Coronary artery (tissue), 2 donors: ENCODE measurements around the gene PPP1R27.
A peak's percentile ranks its signal among the peaks of the same experiment; 100 is the strongest.

Source experiments
- DNase-seq: peaks from one replicate; pipeline ENCODE4 v3.0.0-alpha.2; 2017; ENCODE audit warnings: low spot score
- H3K27ac ChIP-seq, 2 donors: fragments of 200-600 bp; sonication (generic); one replicate each; pipeline ENCODE4 v1.5.1; 2016 to 2019
- H3K4me3 ChIP-seq: fragments of 200-600 bp; sonication (generic); 2 replicates; pipeline ENCODE4 v1.5.1; 2016; ENCODE audit warnings: mild to moderate bottlenecking, moderate library complexity
- TF ChIP-seq, protein P1 (sequence below): fragments of 200-600 bp; sonication (generic); IDR thresholded peaks from one replicate; pipeline ENCODE4 v1.5.1; 2019; ENCODE audit warnings: antibody characterized with exemption

Gene PPP1R27

DNA sequence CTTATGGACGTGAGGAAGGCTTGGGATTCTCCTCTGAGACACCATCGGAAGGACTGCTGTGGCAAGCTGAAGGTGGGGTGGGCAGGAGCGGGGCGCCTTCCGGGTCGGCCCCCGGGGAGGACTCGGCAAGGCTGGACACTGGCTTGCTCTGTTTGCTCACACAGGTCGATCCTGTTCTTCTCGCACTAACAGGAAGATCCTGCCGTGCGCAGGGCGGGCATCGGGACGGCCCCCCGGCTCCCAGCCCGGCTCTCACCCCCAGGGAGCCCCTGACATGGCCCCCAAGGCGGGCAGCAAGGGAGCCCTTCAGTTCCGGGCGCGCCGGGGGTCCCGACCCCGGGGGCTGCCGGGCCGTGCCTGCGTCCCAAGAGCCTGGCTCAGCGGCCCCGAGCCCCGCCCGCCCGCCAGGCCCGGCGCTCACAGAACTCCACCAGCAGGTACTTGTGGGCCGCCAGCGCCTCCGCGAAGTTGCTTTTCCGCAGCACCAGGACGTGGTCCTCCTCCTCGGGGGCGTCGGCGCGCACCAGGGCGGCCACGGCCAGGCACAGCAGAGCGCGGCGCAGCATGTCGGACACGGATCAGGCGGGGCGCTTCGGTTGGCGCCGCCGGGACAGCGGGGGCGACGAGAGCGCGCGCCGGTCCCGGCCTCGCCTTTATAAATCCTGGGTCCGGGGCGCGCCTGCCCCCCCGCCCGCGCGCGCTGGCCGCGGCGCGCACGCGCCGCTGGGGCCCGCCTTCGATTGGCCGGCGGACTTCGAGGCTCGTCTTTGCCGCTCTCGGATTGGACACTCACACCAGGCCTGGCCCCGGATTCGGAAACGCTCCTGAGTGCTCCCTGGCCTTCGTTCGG is 25.3 kb upstream of the PPP1R27 start, which contains the start of gene P4HB:
P4HB (minus strand) TSS at position 630 of the 850 bp plus-strand sequence; CDS start at position 566, 64 bp downstream.
- TF ChIP-seq, protein P1, sequence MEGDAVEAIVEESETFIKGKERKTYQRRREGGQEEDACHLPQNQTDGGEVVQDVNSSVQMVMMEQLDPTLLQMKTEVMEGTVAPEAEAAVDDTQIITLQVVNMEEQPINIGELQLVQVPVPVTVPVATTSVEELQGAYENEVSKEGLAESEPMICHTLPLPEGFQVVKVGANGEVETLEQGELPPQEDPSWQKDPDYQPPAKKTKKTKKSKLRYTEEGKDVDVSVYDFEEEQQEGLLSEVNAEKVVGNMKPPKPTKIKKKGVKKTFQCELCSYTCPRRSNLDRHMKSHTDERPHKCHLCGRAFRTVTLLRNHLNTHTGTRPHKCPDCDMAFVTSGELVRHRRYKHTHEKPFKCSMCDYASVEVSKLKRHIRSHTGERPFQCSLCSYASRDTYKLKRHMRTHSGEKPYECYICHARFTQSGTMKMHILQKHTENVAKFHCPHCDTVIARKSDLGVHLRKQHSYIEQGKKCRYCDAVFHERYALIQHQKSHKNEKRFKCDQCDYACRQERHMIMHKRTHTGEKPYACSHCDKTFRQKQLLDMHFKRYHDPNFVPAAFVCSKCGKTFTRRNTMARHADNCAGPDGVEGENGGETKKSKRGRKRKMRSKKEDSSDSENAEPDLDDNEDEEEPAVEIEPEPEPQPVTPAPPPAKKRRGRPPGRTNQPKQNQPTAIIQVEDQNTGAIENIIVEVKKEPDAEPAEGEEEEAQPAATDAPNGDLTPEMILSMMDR: no peak
- DNase-seq: no peak
- peak within 1 kb of the TSS; percentile 93 to 96 for H3K27ac ChIP-seq
- peak within 1 kb of the TSS; percentile 85 for H3K4me3 ChIP-seq

DNA sequence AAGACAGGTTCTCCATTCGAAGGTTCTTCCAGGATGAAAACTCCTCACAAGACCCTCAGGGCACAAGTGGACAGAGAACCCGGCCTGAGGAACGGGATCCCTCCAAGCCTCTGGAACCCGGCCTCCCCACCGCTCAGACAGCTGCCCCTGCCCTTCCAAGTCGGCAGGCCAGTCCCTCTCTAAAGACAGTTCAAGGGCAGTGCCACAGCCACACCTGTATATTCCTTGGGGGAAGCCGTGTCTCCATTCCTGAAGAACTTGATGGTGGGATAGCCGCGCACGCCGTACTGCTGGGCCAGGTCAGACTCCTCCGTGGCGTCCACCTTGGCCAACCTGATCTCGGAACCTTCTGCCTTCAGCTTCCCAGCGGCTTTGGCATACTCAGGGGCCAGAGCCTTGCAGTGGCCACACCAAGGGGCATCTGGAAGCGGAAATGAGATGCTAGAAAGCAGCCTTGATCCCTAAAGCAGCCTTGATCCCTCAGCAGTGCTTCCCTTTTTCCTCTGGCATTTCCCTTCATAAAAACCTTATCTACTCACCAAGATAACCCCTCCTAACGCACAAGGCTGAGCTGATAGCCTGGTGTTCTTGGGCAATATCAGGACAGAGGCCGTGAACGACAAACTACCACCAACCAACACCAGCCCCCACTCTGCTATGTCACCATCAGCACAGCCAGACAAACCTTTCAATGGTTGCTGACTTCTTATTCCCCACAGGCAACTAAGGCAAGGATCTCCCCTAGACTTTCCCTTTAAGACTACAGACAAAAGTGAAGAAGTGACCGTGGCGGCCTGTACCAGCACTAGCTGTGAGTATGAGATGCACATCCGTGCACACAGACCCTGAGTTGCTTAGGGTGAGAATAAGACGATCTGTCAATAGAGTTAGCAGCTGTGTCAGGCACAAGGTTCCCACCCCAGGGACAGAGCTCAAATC is 24.4 kb upstream of the PPP1R27 start:
- no peak for DNase-seq
- TF ChIP-seq, protein P1: no peak
- Histone ChIP-seq H3K27ac (peak overlapping the region; percentile 73 to 92), H3K4me3 (peak overlapping the region; percentile 85)

DNA sequence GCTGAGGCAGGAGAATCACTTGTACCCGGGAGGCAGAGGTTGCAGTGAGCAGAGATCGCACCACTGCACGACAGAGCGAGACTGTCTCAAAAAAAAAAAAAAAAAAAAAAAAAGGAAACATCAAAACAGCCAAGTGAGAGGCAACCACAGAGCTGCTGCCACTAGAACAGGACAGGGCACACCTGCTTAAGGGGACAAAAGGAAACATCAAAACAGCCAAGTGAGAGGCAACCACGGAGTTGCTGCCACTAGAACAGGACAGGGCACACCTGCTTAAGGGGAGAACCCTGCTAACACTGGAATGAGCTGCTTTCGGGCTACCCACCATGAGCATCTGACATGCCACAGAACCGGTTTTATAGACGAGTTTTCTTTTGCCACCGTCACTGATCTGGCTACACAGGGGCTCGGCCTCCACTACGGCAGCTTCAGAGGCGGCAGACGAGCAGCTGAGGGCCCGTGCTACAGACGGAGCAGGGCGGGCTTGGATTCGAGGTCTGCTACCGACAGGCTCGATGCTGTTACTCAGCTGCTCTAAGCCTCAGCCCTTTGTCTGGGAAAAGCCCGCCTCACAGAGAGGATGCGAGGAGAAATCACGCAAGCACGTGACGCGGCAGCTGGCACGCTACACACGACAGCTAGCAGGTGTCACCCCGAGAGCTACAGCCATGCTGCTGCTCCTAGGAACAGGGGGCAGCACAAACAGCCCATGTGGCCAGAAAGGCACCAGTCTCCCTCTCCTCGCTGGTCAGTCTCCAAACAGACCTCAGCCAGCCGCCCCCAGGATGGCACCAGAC is 23.5 kb upstream of the PPP1R27 start:
- DNase-seq: no peak
- Histone ChIP-seq H3K4me3 (peak overlapping the region; percentile 85), H3K27ac (no peak overlapping the region)
- TF ChIP-seq, protein P1: no peak

DNA sequence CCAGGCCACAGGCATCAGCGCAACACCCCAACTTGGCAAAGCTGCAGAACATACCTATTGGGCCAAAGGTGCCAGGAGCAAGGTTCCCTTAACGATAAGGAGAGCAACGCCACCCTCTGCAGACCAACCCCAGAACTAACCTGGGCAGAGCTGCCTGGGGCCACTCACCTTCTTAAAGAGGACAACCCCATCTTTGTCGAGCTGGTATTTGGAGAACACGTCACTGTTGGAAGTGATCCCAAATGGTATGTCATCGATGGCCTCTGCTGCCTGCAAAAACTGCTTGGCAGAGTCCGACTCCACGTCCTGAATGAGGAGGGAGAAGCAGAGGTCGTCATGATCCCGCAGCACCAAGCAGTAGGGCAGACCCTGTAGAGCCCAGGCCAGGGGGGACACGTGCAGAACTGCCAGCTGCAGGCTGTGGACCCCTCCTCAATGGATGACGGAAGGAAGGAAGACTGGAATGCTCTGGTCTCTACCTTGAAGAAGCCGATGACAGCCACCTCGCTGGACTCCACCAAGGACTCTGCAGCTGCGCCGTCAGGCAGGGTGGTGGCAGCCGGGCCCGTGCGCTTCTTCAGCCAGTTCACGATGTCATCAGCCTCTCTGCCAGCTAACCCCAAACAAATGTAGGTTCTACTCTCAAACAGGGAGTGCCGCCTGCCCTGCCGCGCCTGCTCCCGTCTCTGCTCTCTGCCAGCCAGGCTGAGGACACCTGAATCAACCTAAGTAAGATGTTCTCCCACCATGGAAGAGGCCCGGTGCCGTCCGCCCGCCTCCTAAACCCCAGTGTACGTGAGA is 20.3 kb upstream of the PPP1R27 start:
- no peak for DNase-seq
- TF ChIP-seq, protein P1: no peak
- H3K4me3 ChIP-seq: no peak overlapping the region
- H3K27ac ChIP-seq: no peak overlapping the region

DNA sequence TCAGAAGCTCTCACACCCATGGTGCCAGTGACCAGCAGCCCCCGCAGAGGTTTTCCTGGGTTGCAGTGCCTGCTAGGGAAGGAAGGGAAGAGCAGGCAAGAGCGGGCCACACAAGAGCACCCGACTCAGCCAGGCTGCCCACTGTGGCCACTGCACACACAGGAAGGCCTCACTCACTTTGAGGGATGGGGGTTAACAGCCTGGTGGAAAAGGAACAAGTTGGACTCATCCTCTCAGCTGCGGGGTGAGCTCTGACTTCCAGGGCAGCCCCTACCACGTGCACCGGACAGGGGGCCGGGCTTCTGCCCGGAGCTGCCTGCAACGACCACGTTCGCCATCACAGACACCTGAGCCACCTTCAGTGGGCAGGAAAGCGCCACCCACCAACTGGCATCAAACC is 17.4 kb upstream of the PPP1R27 start:
- DNase-seq: no peak
- no peak overlapping the region for H3K27ac ChIP-seq
- no peak overlapping the region for H3K4me3 ChIP-seq
- TF ChIP-seq, protein P1: no peak

DNA sequence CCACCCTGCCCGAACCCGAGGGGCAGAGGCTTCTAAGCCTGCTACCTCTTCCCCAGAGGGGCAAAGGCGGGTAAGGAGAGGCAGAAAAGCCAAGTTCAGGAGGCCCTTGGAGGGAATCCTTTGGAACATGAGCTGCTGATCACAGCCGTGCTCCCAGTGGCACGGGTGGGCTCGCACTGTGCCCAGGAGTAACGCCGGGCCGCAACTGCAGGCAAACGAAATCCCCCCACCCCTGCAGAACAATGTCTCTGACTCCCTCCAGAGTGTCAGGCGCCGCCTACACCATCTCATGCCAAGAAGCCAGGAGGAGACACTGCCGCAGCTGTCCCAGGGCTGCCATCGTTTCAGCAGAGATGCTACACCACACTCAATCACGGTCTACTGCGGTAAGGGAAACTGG is 16.6 kb upstream of the PPP1R27 start:
- H3K27ac ChIP-seq: no peak overlapping the region
- TF ChIP-seq, protein P1: no peak
- DNase-seq: no peak
- H3K4me3 ChIP-seq: no peak overlapping the region
